ENCODE data around the gene ELF2.
"Not testable (repeated sequence)": the region's sequence is repeated elsewhere in the genome, so short reads cannot be mapped to it uniquely, and the experiment has no call there.

ELF2 gene

DNA sequence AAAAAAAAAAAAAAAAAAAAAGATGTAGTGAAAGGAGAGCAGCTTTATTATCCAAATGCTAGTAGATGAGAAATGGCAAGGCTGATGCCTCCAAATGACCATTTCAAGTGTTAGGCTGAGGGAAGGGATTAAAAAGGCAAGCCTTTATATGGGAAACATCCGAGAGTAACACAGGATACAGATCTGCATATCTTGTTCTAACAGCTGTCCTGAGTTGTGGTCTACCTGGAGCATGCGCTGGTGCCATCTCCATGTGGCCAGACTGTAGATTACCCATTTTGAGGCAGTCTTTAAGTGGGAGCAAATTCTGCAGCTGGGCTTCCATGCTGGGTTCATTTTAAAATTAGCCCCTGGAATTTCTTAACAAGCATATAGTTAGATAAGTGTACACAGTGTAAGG lies 26.0 kb upstream of the ELF2 start:
- Histone ChIP-seq H3K4me3 (ENCODE audit: low read length) (no peak overlapping the region), H4K20me1 (ENCODE audit: control insufficient read depth, insufficient read depth, low read depth, low read length) (no peaks in the 10 kb centered on the region), H3K9me2 (replicated peaks; ENCODE audit: control insufficient read depth, low read length) (no peaks in the 10 kb centered on the region), H3F3A (ENCODE audit: control insufficient read depth, insufficient read depth) (no peaks in the 10 kb centered on the region), H3K27me3 (ENCODE audit: control insufficient read depth, low read length) (peaks cover 9% of the 10 kb centered on the region), H3K27ac (ENCODE audit: low read depth, low read length) (no peak overlapping the region), H3K9me3 (ENCODE audit: control insufficient read depth, insufficient read depth, low read length) (no peaks in the 10 kb centered on the region), H3K79me2 (ENCODE audit: control insufficient read depth, low read length) (no peaks in the 10 kb centered on the region), H3K4me2 (ENCODE audit: low read length) (no peak overlapping the region), H3K36me3 (ENCODE audit: control insufficient read depth, low read length) (no peaks in the 10 kb centered on the region), H3K4me1 (ENCODE audit: control insufficient read depth, low read length) (peaks cover 4% of the 10 kb centered on the region)
- TF ChIP-seq EZH2phosphoT487 (IDR thresholded peaks at IDR 0.05; ENCODE audit: borderline replicate concordance, low read length), result no peak
- TF ChIP-seq, protein P1, sequence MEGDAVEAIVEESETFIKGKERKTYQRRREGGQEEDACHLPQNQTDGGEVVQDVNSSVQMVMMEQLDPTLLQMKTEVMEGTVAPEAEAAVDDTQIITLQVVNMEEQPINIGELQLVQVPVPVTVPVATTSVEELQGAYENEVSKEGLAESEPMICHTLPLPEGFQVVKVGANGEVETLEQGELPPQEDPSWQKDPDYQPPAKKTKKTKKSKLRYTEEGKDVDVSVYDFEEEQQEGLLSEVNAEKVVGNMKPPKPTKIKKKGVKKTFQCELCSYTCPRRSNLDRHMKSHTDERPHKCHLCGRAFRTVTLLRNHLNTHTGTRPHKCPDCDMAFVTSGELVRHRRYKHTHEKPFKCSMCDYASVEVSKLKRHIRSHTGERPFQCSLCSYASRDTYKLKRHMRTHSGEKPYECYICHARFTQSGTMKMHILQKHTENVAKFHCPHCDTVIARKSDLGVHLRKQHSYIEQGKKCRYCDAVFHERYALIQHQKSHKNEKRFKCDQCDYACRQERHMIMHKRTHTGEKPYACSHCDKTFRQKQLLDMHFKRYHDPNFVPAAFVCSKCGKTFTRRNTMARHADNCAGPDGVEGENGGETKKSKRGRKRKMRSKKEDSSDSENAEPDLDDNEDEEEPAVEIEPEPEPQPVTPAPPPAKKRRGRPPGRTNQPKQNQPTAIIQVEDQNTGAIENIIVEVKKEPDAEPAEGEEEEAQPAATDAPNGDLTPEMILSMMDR (IDR thresholded peaks at IDR 0.05; ENCODE audit: low read depth, low read length, poor library complexity, severe bottlenecking), result no peak

DNA sequence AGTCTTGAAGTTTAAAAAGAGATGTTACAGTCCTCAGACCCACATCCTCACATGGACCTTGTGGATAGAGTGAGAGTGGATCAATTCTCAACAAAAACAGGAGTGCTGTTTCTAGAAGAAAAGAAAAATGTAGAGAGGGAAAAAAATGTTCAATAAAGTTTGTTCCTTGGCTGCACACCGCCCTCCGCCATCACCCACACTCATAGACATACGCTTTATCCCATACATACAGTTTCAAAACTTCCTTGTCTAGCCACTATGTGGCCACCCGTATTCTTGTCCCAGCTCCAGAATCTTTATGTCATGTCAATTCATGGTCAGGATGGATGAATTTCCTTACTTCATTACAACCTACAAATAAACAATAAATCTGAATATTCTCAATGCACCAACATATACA lies 23.5 kb upstream of the ELF2 start:
- Histone ChIP-seq H3K79me2 (ENCODE audit: control insufficient read depth, low read length) (no peaks in the 10 kb centered on the region), H3K4me3 (ENCODE audit: low read length) (no peak overlapping the region), H4K20me1 (ENCODE audit: control insufficient read depth, insufficient read depth, low read depth, low read length) (no peaks in the 10 kb centered on the region), H3K4me1 (ENCODE audit: control insufficient read depth, low read length) (no peaks in the 10 kb centered on the region), H3F3A (ENCODE audit: control insufficient read depth, insufficient read depth) (no peaks in the 10 kb centered on the region), H3K36me3 (ENCODE audit: control insufficient read depth, low read length) (no peaks in the 10 kb centered on the region), H3K27me3 (ENCODE audit: control insufficient read depth, low read length) (peaks cover 9% of the 10 kb centered on the region), H3K4me2 (ENCODE audit: low read length) (no peak overlapping the region), H3K9me3 (ENCODE audit: control insufficient read depth, insufficient read depth, low read length) (no peaks in the 10 kb centered on the region), H3K27ac (ENCODE audit: low read depth, low read length) (no peak overlapping the region), H3K9me2 (replicated peaks; ENCODE audit: control insufficient read depth, low read length) (no peaks in the 10 kb centered on the region)
- no peak for TF ChIP-seq EZH2phosphoT487 (IDR thresholded peaks at IDR 0.05; ENCODE audit: borderline replicate concordance, low read length)
- TF ChIP-seq, protein P1 (IDR thresholded peaks at IDR 0.05; ENCODE audit: low read depth, low read length, poor library complexity, severe bottlenecking), result no peak

DNA sequence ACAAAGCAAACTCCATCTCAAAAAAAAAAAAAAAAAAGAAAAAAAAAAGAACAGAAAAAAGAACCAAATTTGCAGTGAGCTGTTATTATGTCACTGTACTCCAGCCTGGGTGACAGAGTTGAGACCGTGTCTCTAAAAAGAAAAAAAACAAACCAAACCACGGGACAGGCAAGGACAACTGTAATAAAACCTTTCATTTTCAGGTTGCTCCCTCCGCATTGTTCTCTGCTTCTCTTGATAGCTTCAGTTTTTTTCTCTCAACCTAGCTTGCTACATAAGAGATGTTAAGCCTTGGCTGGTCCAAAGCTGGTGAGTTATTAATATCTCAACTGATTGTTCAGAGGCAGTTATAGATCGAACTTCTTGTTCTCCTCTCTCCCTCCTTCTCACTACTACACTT lies 23.1 kb upstream of the ELF2 start:
- Histone ChIP-seq H3K9me3 (ENCODE audit: control insufficient read depth, insufficient read depth, low read length) (no peaks in the 10 kb centered on the region), H3K27me3 (ENCODE audit: control insufficient read depth, low read length) (peaks cover 9% of the 10 kb centered on the region), H3K79me2 (ENCODE audit: control insufficient read depth, low read length) (no peaks in the 10 kb centered on the region), H3K36me3 (ENCODE audit: control insufficient read depth, low read length) (no peaks in the 10 kb centered on the region), H3K4me1 (ENCODE audit: control insufficient read depth, low read length) (no peaks in the 10 kb centered on the region), H4K20me1 (ENCODE audit: control insufficient read depth, insufficient read depth, low read depth, low read length) (no peaks in the 10 kb centered on the region), H3F3A (ENCODE audit: control insufficient read depth, insufficient read depth) (no peaks in the 10 kb centered on the region), H3K4me2 (ENCODE audit: low read length) (no peak overlapping the region), H3K27ac (ENCODE audit: low read depth, low read length) (no peak overlapping the region), H3K4me3 (ENCODE audit: low read length) (no peak overlapping the region), H3K9me2 (replicated peaks; ENCODE audit: control insufficient read depth, low read length) (no peaks in the 10 kb centered on the region)
- TF ChIP-seq, protein P1 (IDR thresholded peaks at IDR 0.05; ENCODE audit: low read depth, low read length, poor library complexity, severe bottlenecking), result no peak
- TF ChIP-seq EZH2phosphoT487 (IDR thresholded peaks at IDR 0.05; ENCODE audit: borderline replicate concordance, low read length), result no peak

DNA sequence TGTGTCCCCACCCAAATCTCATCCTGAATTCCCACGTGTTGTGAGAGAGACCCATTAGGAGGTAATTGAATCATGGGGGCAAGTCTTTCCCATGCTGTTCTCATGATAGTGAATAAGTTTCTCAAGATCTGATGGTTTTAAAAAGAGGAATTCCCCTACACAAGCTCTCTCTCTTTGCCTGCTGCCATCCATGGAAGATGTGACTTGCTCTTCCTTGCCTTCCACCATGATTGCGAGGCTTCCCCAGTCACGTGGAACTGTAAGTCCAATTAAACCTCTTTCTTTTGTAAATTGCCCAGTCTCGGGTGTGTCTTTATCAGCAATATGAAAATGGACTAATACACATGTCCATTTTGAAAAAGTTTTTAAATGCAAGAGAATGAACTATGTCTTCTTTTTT lies 20.2 kb upstream of the ELF2 start:
- H3K4me1 ChIP-seq (ENCODE audit: control insufficient read depth, low read length); H3K9me3 ChIP-seq (ENCODE audit: control insufficient read depth, insufficient read depth, low read length); H3K36me3 ChIP-seq (ENCODE audit: control insufficient read depth, low read length); H3K27ac ChIP-seq (ENCODE audit: low read depth, low read length); H3K27me3 ChIP-seq (ENCODE audit: control insufficient read depth, low read length); H3K79me2 ChIP-seq (ENCODE audit: control insufficient read depth, low read length); H3K9me2 ChIP-seq (replicated peaks; ENCODE audit: control insufficient read depth, low read length); H3F3A ChIP-seq (ENCODE audit: control insufficient read depth, insufficient read depth); H3K4me3 ChIP-seq (ENCODE audit: low read length); H3K4me2 ChIP-seq (ENCODE audit: low read length); H4K20me1 ChIP-seq (ENCODE audit: control insufficient read depth, insufficient read depth, low read depth, low read length): not testable (repeated sequence)
